ENCODE data around the gene SGK1. TPM values are rescaled to one million over a fixed set of nuclear protein-coding genes. Genes with fewer than 3 reads are reported as not detected.
A peak's percentile ranks its signal among the peaks of the same experiment; 100 is the strongest.
"Not testable (repeated sequence)": the region's sequence is repeated elsewhere in the genome, so short reads cannot be mapped to it uniquely, and the experiment has no call there.

Gene SGK1
- total and polyA plus RNA-seq, 5 donors from 2014 or later: 3.6 to 193 (median 4.1) TPM

DNA sequence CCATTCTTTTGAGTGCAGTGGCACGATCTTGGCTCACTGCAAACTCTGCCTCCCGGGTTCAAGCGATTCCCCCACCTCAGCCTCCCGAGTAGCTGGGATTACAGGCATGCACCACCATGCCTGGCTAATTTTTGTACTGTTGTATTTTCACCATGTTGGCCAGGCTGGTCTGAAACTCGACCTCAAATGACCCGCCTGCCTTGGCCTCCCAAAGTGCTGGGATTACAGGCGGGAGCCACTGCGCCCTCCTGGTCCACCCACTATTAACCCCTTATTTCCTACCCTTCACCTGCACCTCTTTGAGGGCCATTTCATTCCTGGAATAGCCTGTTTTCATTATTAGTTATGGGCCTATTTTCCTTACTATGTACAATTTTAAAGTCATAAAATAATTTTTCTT, 125.3 kb downstream of the SGK1 start:
- not testable (repeated sequence) for H3K27ac Mint-ChIP-seq; H3K27me3 ChIP-seq (ENCODE audit: control insufficient read depth, insufficient read depth, low read length); ATAC-seq (ENCODE audit: low read depth in 2 of 2); H3K4me1 ChIP-seq (ENCODE audit: control insufficient read depth, insufficient read depth, low read length, poor library complexity, severe bottlenecking); DNase-seq; H3K4me3 Mint-ChIP-seq; H3K9me3 ChIP-seq (ENCODE audit: control insufficient read depth in 2 of 2, low read length in 2 of 2); H3K27me3 Mint-ChIP-seq; H3K27ac ChIP-seq (ENCODE audit: insufficient read depth, low read length, poor library complexity, severe bottlenecking); H3K9me3 Mint-ChIP-seq; H3K4me3 ChIP-seq (ENCODE audit: low read depth, low read length); H3K36me3 ChIP-seq (ENCODE audit: control insufficient read depth, insufficient read depth, low read length); H3K36me3 Mint-ChIP-seq
- peaks cover 6 to 33% (median 15%) of the 10 kb centered on the region in 4 donors for H3K4me1 Mint-ChIP-seq

DNA sequence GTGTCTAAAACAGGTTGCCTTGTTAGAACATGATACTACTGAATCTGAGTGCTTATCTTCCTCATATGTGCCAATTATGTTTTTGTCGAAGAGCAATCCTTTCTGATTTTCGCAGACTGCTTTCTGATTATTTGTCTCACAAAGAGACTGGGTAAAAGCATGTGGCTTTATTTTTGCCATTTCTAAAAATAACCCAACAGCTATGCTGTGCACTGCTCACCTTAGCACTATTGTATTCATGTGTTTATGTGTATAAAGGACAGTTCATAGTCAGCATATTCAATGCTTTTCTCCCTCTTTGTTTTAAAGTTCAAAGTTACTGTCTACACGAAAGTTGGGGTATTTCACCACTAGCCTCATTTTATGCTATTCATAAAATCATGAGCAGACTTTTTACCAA, 127.0 kb downstream of the SGK1 start:
- no peaks in the 10 kb centered on the region for H3K36me3 ChIP-seq (ENCODE audit: control insufficient read depth, insufficient read depth, low read length)
- DNase-seq (no peak), ATAC-seq (ENCODE audit: low read depth in 2 of 2) (no peak)
- H3K4me1 ChIP-seq (ENCODE audit: control insufficient read depth, insufficient read depth, low read length, poor library complexity, severe bottlenecking): peaks cover 7% of the 10 kb centered on the region
- no peaks in the 10 kb centered on the region for H3K9me3 ChIP-seq (ENCODE audit: control insufficient read depth in 2 of 2, low read length in 2 of 2)
- no peaks in the 10 kb centered on the region for H3K36me3 Mint-ChIP-seq
- no peak overlapping the region for H3K4me3 Mint-ChIP-seq
- peak overlapping the region in 1 of 3 donors; percentile 64 for H3K27ac Mint-ChIP-seq
- no peak overlapping the region for H3K4me3 ChIP-seq (ENCODE audit: low read depth, low read length)
- no peaks in the 10 kb centered on the region for H3K27me3 Mint-ChIP-seq
- H3K9me3 Mint-ChIP-seq: no peaks in the 10 kb centered on the region
- H3K27me3 ChIP-seq (ENCODE audit: control insufficient read depth, insufficient read depth, low read length): no peaks in the 10 kb centered on the region
- peaks cover 6 to 35% (median 18%) of the 10 kb centered on the region in 4 donors for H3K4me1 Mint-ChIP-seq
- H3K27ac ChIP-seq (ENCODE audit: insufficient read depth, low read length, poor library complexity, severe bottlenecking): no peak overlapping the region

GRCh38 chr6:134187751-134188150, 130.2 kb downstream of the SGK1 start:
- Mint-ChIP-seq H3K9me3 (no peaks in the 10 kb centered on the region), H3K36me3 (no peaks in the 10 kb centered on the region), H3K4me3 (no peak overlapping the region), H3K4me1 (peaks cover 6 to 33% (median 17%) of the 10 kb centered on the region in 4 donors), H3K27me3 (no peaks in the 10 kb centered on the region), H3K27ac (peak overlapping the region in 1 of 3 donors; percentile 76)
- no peak overlapping the region for H3K27ac ChIP-seq (ENCODE audit: insufficient read depth, low read length, poor library complexity, severe bottlenecking)
- no peak overlapping the region for H3K4me3 ChIP-seq (ENCODE audit: low read depth, low read length)
- no peak for DNase-seq
- H3K9me3 ChIP-seq (ENCODE audit: control insufficient read depth in 2 of 2, low read length in 2 of 2): no peaks in the 10 kb centered on the region
- peaks cover 7% of the 10 kb centered on the region for H3K4me1 ChIP-seq (ENCODE audit: control insufficient read depth, insufficient read depth, low read length, poor library complexity, severe bottlenecking)
- ATAC-seq (ENCODE audit: low read depth in 2 of 2): no peak
- H3K27me3 ChIP-seq (ENCODE audit: control insufficient read depth, insufficient read depth, low read length): no peaks in the 10 kb centered on the region
- H3K36me3 ChIP-seq (ENCODE audit: control insufficient read depth, insufficient read depth, low read length): no peaks in the 10 kb centered on the region

GRCh38 chr6:134187154-134187553, 130.8 kb downstream of the SGK1 start:
- peaks cover 7% of the 10 kb centered on the region for H3K4me1 ChIP-seq (ENCODE audit: control insufficient read depth, insufficient read depth, low read length, poor library complexity, severe bottlenecking)
- no peak overlapping the region for H3K4me3 ChIP-seq (ENCODE audit: low read depth, low read length)
- H3K4me1 Mint-ChIP-seq: peaks cover 6 to 29% (median 18%) of the 10 kb centered on the region in 4 donors
- ATAC-seq (ENCODE audit: low read depth in 2 of 2): no peak
- DNase-seq: no peak
- H3K36me3 ChIP-seq (ENCODE audit: control insufficient read depth, insufficient read depth, low read length): no peaks in the 10 kb centered on the region
- H3K27ac ChIP-seq (ENCODE audit: insufficient read depth, low read length, poor library complexity, severe bottlenecking): no peak overlapping the region
- H3K27ac Mint-ChIP-seq: no peak overlapping the region
- no peaks in the 10 kb centered on the region for H3K9me3 Mint-ChIP-seq
- H3K36me3 Mint-ChIP-seq: no peaks in the 10 kb centered on the region
- H3K27me3 Mint-ChIP-seq: no peaks in the 10 kb centered on the region
- H3K4me3 Mint-ChIP-seq: no peak overlapping the region
- H3K27me3 ChIP-seq (ENCODE audit: control insufficient read depth, insufficient read depth, low read length): no peaks in the 10 kb centered on the region
- no peaks in the 10 kb centered on the region for H3K9me3 ChIP-seq (ENCODE audit: control insufficient read depth in 2 of 2, low read length in 2 of 2)

DNA sequence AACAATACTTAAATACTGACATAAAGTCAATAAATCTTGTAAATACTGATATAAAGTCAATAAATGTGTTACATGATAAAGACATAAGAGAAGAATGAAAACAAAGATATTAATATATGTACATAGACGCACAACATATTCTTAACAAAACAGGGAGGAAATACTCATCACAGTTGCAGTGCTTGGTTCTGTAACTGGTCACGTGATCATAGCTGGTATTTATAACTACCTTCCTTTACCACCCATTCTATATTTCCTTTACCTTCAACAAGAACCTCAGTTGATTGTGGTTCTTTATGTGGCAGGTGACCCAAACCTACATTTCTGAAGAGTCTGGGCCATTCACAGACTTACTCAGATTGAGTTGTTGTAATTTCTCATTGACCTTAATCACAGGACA, 131.6 kb downstream of the SGK1 start:
- Histone ChIP-seq H3K4me3 (ENCODE audit: low read depth, low read length) (peak overlapping the region; percentile 31), H3K9me3 (ENCODE audit: control insufficient read depth in 2 of 2, low read length in 2 of 2) (no peaks in the 10 kb centered on the region), H3K36me3 (ENCODE audit: control insufficient read depth, insufficient read depth, low read length) (no peaks in the 10 kb centered on the region), H3K27ac (ENCODE audit: insufficient read depth, low read length, poor library complexity, severe bottlenecking) (no peak overlapping the region), H3K27me3 (ENCODE audit: control insufficient read depth, insufficient read depth, low read length) (no peaks in the 10 kb centered on the region), H3K4me1 (ENCODE audit: control insufficient read depth, insufficient read depth, low read length, poor library complexity, severe bottlenecking) (peaks cover 7% of the 10 kb centered on the region)
- H3K36me3 Mint-ChIP-seq: no peaks in the 10 kb centered on the region
- H3K4me3 Mint-ChIP-seq: no peak overlapping the region
- no peaks in the 10 kb centered on the region for H3K9me3 Mint-ChIP-seq
- peak overlapping the region in 1 of 3 donors; percentile 21 for H3K27ac Mint-ChIP-seq
- DNase-seq: peak in 1 of 3 donors; percentile 48
- no peaks in the 10 kb centered on the region for H3K27me3 Mint-ChIP-seq
- peak; percentile 45 to 53 for ATAC-seq (ENCODE audit: low read depth in 2 of 2)
- H3K4me1 Mint-ChIP-seq: peaks cover 6 to 29% (median 17%) of the 10 kb centered on the region in 4 donors

DNA sequence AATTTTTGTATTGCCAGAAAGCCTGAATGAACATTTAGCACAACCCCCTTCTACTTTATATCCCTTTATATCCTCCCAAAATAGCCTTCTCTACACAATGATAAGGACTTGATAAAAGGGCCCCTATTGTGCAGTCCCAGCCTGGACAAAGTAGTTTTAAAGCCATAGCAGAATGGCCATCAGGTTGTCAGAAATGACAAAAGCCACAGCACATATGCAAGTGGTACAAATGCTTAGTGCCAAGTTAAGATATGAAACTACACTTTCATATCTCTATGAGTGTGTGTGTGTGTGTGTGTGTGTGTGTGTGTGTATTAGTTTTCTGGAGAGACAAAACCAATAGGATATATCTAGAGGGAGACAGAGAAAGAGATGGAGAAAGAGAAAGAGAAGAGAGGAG, 132.6 kb downstream of the SGK1 start:
- Histone ChIP-seq H3K27ac (ENCODE audit: insufficient read depth, low read length, poor library complexity, severe bottlenecking) (no peak overlapping the region), H3K36me3 (ENCODE audit: control insufficient read depth, insufficient read depth, low read length) (no peaks in the 10 kb centered on the region), H3K27me3 (ENCODE audit: control insufficient read depth, insufficient read depth, low read length) (no peaks in the 10 kb centered on the region), H3K9me3 (ENCODE audit: control insufficient read depth in 2 of 2, low read length in 2 of 2) (no peaks in the 10 kb centered on the region), H3K4me1 (ENCODE audit: control insufficient read depth, insufficient read depth, low read length, poor library complexity, severe bottlenecking) (peaks cover 7% of the 10 kb centered on the region), H3K4me3 (ENCODE audit: low read depth, low read length) (no peak overlapping the region)
- H3K27me3 Mint-ChIP-seq: no peaks in the 10 kb centered on the region
- H3K36me3 Mint-ChIP-seq: no peaks in the 10 kb centered on the region
- H3K4me3 Mint-ChIP-seq: peak overlapping the region in 1 of 4 donors; percentile 11
- DNase-seq: no peak
- ATAC-seq (ENCODE audit: low read depth in 2 of 2): no peak
- H3K9me3 Mint-ChIP-seq: no peaks in the 10 kb centered on the region
- H3K27ac Mint-ChIP-seq: peak overlapping the region in 1 of 3 donors; percentile 2
- peaks cover 6 to 24% (median 14%) of the 10 kb centered on the region in 4 donors for H3K4me1 Mint-ChIP-seq

GRCh38 chr6:134183844-134184243, 134.1 kb downstream of the SGK1 start:
- DNase-seq: no peak

GRCh38 chr6:134182528-134182927, 135.4 kb downstream of the SGK1 start:
- no peak for DNase-seq
- H3K4me1 Mint-ChIP-seq: peaks cover 6 to 40% (median 22%) of the 10 kb centered on the region in 4 donors
- no peak overlapping the region for H3K4me3 Mint-ChIP-seq
- H3K9me3 ChIP-seq (ENCODE audit: control insufficient read depth in 2 of 2, low read length in 2 of 2): no peaks in the 10 kb centered on the region
- no peak overlapping the region for H3K4me3 ChIP-seq (ENCODE audit: low read depth, low read length)
- H3K27ac Mint-ChIP-seq: no peak overlapping the region
- H3K27me3 ChIP-seq (ENCODE audit: control insufficient read depth, insufficient read depth, low read length): no peaks in the 10 kb centered on the region
- H3K27ac ChIP-seq (ENCODE audit: insufficient read depth, low read length, poor library complexity, severe bottlenecking): no peak overlapping the region
- H3K36me3 ChIP-seq (ENCODE audit: control insufficient read depth, insufficient read depth, low read length): no peaks in the 10 kb centered on the region
- H3K27me3 Mint-ChIP-seq: no peaks in the 10 kb centered on the region
- H3K36me3 Mint-ChIP-seq: no peaks in the 10 kb centered on the region
- H3K9me3 Mint-ChIP-seq: no peaks in the 10 kb centered on the region
- H3K4me1 ChIP-seq (ENCODE audit: control insufficient read depth, insufficient read depth, low read length, poor library complexity, severe bottlenecking): peaks cover 18% of the 10 kb centered on the region
- ATAC-seq (ENCODE audit: low read depth in 2 of 2): no peak

More at GRCh38 chr6:134183844-134184243, 134.1 kb downstream of the SGK1 start:
- no peaks in the 10 kb centered on the region for H3K27me3 Mint-ChIP-seq
- Histone ChIP-seq H3K27ac (ENCODE audit: insufficient read depth, low read length, poor library complexity, severe bottlenecking) (no peak overlapping the region), H3K4me1 (ENCODE audit: control insufficient read depth, insufficient read depth, low read length, poor library complexity, severe bottlenecking) (peaks cover 7% of the 10 kb centered on the region), H3K27me3 (ENCODE audit: control insufficient read depth, insufficient read depth, low read length) (no peaks in the 10 kb centered on the region), H3K9me3 (ENCODE audit: control insufficient read depth in 2 of 2, low read length in 2 of 2) (no peaks in the 10 kb centered on the region), H3K36me3 (ENCODE audit: control insufficient read depth, insufficient read depth, low read length) (no peaks in the 10 kb centered on the region), H3K4me3 (ENCODE audit: low read depth, low read length) (no peak overlapping the region)
- no peak overlapping the region for H3K4me3 Mint-ChIP-seq
- H3K36me3 Mint-ChIP-seq: no peaks in the 10 kb centered on the region
- H3K4me1 Mint-ChIP-seq: peaks cover 6 to 29% (median 14%) of the 10 kb centered on the region in 4 donors
- no peak for ATAC-seq (ENCODE audit: low read depth in 2 of 2)
- no peaks in the 10 kb centered on the region for H3K9me3 Mint-ChIP-seq
- H3K27ac Mint-ChIP-seq: peak overlapping the region in 1 of 3 donors; percentile 87

Measured in CD4-positive, CD25-positive, alpha-beta regulatory T cell (primary cell).